NCI-H128 (cell line): ENCODE results near the gene CCT4.
"Not testable (repeated sequence)": the region's sequence is repeated elsewhere in the genome, so short reads cannot be mapped to it uniquely, and the experiment has no call there.

Experiments
- DNase-seq: peaks from one replicate; lab custom pipeline; 2025; ENCODE audit not compliant: unreplicated experiment; lab: John Stamatoyannopoulos, UW

The CCT4 gene, protein sequence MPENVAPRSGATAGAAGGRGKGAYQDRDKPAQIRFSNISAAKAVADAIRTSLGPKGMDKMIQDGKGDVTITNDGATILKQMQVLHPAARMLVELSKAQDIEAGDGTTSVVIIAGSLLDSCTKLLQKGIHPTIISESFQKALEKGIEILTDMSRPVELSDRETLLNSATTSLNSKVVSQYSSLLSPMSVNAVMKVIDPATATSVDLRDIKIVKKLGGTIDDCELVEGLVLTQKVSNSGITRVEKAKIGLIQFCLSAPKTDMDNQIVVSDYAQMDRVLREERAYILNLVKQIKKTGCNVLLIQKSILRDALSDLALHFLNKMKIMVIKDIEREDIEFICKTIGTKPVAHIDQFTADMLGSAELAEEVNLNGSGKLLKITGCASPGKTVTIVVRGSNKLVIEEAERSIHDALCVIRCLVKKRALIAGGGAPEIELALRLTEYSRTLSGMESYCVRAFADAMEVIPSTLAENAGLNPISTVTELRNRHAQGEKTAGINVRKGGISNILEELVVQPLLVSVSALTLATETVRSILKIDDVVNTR

DNA sequence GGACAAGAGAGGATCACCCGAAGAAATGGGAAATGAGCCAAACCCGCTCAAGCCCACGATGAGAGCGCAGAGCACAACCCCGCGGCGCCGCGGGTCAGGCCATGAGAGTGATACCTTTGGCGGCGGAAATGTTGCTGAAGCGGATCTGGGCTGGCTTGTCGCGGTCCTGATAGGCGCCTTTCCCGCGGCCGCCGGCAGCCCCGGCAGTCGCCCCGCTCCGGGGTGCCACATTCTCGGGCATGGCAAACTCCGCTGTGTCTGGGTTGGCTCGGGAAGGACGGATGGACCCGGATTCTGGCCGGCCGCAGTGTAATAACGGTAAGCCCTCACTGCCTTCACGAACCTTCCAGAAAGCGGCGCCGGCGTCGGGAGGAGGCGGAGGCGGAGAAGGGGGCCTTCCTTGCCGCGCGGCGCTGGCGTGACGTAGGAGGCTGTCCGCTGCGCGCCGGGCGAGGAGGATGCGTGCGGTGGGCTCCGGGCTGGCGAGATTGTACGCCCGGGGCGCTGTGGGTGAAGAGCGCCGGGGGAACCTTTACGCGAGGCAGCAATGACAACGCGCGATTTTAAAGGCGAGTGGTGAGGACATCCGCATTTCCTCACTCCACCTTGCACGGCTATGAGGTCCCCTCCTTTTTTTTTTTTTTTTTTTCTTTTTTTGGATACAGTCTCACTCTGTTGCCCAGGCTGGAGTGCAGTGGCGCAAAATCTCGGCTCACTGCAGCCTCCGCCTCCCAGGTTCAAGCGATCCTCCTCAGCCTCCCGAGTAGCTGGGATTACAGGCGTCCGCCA lies at the start of gene CCT4:
CCT4 (minus strand) TSS at position 390 of the 789 bp plus-strand sequence; CDS start at position 241, 149 bp downstream.
- peak; percentile 54 for DNase-seq

DNA sequence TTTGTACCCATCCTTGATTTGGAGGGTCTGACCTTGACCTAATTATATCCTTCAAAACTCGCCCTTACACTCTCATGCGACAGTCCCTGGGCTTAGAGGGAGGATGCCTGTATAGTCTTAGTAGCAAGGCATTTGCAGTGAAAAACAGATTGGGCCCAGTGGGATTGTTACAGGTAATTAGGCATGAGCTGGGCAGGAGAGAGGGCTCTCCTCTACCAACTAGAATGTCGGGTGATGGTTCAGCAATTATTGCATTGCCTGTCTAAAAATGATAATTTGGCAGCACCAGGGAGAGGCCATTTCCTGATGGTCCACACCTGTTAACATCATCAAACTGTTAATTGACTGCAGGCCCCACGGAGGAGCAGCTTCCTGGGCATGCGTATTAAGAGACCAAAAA lies 49.4 kb upstream of the CCT4 start:
- DNase-seq = no peak

DNA sequence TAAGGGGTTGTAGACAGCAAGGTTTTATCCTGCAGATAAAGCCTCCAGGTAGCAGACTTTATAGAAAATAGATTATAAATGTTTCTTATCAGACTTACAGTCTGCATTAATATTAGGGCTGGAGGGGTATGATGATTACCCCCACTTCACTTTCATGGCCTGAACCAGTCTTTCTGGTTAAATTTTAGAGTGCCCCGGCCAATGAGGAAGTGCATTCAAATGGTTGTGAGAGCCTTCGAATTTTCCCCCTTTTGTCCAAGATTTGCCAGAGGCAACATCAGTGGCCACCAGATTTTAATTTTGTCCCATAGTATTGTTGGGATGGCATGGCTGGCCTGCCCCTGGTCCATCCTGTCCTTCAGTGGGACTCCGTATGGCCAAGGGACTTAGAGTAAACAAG lies 48.6 kb upstream of the CCT4 start:
- DNase-seq = no peak

DNA sequence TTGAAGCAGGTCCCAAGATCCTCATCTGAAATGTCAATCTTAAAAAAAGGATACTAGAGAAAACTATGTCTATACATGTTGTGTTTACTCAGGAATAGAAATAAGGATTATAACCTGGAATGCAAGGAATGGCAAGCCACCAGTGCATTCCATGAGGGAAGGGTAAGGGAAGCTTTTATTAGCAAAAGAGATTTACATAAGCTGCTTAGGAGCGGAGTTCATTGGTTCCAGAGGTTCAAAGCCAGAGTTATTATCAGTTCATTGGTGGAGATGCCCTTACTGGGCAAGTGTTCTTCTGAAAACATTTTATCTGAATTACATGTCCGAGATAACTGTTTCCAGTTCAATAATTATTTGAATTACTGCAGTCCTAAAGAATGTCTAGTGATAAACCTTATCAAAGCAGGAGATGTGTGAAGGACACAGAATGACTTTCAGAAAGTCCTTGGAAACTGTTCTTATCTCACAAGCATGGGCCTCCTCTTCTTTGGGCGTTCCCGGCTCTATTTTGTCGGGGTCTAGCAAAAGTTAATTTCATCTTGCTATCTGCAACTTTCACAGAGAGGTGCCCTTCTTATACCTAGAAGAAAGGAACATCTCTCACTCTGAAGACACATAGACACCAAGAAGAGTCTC lies 40.5 kb upstream of the CCT4 start:
- no peak for DNase-seq

DNA sequence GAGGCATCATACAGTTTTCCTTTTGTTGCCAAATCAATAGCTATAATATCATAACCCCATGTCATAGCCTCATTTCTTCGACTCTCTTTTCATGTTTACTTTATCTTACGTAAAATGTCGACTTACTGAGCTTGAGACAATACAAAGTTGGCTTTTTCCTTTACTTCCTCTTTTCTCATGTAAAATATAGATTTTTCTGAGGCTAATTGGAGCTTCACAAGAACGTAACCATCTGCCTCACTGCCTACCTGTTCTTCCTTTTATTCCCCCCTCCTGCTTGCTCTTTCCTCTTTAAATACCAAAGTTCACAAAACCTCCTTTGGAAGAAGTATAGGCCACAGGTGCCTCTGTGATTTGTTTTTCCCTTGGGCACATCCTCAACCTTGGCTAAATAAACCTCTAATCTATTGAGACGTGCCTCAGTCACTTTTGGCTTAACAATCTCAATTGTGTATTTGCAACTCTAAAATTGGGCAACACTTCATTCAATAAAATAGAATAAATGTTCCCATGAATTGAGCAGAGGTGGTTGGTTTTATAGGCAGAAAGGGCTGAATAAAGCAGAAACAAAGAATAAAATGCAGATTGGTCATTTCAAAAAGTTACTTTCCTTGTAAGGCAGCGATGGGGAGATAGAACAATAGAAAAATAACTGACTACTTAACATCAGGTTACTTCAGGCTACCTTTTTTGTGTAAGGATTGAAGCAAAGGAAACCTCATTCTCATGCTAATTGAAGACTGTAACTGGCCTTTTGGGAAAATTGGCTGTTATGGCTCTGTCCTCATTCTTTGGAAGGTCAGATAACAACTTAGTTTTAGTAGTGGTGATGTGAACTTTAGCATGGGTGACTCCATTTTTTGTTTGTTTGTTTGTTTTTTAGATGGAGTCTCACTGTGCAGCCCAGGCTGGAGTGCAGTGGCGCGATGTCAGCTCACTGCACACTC lies 38.3 kb upstream of the CCT4 start:
- DNase-seq = no peak

DNA sequence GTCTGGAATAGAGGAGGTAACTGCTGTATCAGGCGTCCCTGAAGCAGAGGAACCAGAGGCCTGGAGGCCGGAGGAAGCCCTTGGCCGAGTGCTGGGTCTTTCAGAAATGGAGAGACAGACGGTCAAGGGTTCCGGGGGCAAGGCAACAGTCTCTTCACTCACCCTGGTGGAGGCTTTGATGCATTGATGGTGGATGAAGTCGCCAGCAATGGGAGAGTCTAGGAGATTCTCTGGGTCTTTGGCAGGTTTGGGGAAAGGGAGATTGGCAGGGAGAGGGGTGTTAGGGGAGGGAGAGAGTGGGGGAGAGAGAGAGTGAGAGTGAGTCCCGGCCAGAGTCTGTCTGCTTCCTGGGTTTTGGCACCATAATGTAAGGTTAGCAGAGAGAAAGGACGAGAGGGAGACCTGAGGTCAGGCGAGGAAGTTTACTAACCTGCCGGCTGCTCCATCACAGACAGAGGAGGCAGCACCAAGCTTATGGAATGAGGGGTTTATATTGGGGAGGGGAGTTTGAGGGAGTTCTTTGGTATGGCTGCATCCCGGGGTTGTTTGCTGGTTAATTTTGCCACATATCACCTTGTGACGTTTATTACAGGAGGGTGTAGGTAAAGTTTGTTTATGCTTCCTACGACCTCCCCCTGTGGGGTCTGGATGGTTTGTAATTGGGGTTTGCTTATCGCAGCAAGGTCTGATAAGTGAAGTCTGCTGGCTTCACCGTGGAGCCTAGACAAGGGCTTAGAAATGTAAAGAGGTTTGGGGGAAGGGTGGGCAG lies 36.6 kb upstream of the CCT4 start:
- DNase-seq = no peak

DNA sequence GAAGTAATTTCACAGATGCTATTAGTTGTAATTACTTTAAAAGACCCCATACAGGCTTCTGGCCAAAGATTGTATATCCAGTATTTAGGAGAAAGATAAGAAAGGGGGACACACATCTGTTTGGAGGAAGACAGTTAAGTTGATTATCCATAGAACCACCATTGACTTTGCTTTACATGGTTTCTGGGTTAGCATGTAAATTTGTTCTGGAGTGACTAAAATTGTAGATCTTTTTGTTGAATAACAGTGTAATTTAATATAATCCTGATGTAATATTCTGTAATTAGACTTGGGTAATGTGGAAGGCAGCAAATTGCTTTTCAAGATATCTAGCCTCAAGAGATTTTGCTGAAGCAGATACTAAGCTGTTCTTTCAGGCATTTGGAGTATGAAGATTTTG lies 34.3 kb upstream of the CCT4 start:
- DNase-seq = no peak

DNA sequence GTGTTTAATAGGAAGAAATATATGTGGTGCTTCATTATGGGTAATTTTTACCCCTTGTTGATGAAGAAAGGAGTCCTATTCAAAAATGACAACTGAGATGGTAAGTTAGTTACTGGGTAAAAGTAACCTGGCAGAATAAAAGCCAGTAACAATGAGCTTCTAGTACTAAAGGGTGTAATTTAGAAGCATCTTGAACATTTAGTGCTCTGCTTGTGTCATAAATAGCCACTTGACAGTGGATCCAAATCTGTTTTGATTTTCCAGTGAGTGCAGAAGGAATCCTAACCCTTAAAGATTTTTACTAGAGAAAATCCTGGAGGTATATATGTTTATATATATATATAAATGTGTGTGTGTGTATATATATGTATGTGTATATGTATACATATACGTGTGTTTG lies 32.1 kb upstream of the CCT4 start:
- no peak for DNase-seq

DNA sequence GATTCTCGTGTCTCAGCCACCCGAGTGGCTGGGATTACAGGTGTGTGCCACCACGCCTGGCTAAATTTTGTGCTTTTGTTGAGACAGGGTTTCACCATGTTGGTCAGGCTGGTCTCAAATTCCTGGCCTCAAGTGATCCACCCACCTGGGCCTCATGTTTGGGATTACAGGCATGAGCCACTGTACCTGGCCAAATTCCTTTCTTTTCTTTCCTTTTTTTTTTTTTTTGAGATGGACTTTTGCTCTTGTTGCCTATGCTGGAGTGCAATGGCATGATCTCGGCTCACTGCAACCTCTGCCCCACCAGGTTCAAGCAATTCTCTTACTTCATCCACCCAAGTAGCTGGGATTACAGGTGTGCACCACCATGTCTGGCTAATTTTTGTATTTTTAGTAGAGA lies 26.3 kb upstream of the CCT4 start:
- DNase-seq = not testable (repeated sequence)

DNA sequence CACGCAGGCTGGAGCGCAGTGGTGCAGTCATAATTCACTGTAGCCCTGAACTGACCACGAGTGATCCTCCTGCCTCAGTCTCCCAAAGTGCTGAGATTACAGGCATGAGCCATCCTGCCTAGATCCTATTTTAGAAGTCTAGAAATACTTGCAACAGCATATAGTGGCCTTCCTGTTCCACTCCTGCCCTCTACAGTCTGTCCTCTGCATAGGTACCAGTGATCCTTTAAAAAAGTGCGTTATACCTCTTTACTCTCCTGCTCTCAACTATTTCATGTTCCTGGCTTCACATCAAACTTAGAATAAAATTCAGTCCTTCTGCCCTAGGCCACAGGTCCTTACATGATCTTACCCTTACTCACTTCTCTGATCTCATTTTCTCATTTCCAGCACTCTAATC lies 23.1 kb upstream of the CCT4 start:
- no peak for DNase-seq

DNA sequence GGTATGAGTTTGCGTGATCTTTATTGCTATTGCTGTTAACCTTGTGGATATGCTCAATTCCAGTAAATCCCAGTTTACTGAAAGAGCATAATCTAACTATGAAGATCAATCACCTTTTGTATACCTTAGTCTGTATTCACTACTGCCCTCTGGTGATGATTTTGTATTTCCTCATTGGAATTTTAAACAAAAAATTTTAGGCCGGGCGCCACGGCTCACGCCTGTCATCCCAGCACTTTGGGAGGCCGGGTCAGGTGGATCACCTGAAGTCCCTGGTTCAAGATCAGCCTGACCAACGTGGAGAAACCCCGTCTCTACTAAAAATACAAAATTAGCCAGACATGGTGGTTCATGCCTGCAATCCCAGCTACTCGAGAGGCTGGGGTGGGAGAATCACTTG lies 22.1 kb upstream of the CCT4 start:
- DNase-seq = no peak

DNA sequence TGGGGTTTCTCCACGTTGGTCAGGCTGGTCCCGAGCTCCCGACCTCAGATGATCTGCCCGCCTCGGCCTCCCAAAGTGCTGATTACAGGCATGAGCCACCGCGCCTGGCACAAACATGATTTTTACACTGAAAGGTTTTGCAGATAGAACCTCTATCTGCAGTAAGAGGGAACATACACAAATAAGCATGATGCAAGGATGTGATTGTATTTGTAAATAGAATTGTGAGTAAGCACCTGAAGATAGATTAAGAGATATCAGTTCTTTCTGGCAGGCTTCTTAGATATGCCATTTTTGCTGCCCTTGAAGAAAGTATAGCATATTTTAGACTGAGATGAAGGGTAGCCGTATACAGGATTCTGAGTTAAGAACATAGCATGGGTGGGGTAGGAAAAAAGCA lies 20.7 kb upstream of the CCT4 start:
- no peak for DNase-seq

DNA sequence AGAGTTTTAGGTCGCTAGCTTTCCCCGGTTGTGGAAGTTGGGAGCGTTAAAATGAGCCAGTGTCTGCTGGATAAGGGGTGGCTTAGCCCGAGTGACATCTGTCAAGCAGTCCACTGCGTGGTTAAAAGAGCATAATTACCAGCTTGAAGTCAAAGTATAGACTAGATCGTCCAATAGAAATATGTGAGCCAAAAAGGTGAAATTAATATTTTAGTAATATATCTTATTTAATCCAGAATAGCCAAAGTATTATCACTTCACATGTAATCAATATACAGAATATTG lies 17.7 kb upstream of the CCT4 start:
- DNase-seq = no peak

DNA sequence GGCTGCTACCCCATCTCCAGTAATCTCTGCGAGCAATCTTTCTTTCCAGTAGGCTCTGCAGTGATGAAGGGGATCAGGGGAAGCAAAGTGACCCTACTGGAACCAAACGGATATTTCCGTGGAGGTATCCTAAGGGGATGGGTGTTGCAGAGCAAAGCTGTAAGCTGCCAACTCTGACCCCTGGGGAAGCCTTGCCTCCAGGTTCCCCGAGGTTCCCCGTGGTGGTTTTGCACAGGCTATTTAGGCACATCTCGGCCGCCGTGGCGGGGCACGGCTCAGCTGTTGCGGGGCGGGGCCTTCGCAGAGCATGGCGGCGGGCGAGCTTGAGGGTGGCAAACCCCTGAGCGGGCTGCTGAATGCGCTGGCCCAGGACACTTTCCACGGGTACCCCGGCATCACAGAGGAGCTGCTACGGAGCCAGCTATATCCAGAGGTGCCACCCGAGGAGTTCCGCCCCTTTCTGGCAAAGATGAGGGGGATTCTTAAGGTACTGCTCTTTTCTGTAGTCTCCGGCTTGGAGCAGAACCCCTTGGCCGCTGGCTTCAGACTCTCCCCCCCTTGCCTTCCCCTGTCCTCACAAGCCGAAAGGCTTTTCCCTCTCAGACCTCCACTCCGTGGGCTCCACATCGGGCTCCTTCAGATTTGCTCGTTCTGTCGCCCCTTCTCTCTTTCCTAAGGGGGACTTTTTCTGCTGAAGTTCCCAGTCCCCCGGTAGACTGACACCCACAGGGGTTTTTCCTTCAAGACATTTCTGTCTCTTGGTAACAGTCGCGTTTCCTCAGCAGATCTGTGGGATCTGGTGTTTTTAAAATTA lies 17.1 kb upstream of the CCT4 start, which contains the start of gene COMMD1:
COMMD1 (plus strand) TSS at position 303 of the 814 bp plus-strand sequence; CDS start at position 308, 5 bp downstream.
- DNase-seq = peak; percentile 30

DNA sequence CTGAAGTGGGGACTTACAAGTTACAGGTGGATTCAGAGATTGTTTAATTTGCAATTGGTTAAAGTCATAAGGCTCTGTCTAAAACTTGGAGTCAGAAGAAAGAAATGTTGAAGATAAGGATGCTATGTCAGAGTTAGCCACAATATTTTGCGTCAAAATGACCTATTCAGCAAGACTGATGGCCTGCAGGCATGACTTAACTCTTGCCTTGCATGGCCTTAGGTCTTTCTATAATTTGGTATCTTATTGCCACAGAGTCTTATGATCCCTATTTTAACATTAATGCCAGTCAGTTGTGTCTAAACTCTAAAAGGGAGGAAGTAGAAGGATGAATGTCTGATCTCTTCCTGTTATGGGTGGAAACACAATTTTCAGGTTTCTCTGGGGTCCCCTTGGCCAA lies 11.8 kb upstream of the CCT4 start:
- no peak for DNase-seq

DNA sequence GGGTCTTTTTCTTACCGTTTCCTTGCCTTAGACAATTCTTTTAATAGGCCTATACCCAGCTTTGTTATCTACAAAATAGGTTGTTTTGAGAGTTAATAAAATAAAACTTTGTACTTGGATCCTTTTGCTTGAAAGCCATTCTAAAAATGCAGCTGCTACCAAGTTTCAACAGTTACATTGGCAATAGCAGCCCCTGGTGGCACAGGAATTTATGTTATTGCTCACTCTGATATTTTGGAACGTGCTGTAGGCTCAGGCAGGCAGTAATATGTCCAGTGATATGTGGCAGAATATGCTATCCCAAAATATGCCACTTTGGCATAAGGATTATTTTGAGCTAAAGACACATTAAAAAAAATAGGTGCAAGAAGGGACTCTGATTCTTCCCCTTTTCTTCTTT lies 10.4 kb upstream of the CCT4 start:
- DNase-seq = no peak

DNA sequence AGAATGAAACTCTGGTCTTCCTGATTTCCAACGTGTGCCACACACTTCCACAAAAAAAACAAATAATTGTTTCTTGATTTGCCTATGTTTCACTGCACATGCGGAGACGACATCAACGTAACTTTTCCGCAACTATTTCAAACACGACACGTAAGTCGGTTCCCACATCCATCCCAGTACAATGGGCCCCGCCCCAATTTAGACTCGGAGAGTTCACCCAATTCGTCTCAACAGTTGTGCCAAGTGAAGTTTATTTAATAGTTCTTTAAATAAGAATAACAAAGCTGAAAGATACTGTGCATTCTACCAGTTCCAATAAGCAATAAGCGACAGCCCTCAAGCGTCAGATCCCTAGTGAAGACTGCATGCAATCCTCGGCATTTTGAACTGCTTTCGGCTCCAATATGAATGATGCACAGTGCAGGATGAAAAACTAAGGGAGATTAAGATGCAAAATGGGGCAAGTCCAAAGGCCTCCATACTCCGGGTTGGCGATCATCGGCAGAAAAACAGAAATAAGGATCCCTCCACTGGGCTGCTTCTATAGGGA lies 664 bp downstream of the CCT4 start:
- no peak for DNase-seq

DNA sequence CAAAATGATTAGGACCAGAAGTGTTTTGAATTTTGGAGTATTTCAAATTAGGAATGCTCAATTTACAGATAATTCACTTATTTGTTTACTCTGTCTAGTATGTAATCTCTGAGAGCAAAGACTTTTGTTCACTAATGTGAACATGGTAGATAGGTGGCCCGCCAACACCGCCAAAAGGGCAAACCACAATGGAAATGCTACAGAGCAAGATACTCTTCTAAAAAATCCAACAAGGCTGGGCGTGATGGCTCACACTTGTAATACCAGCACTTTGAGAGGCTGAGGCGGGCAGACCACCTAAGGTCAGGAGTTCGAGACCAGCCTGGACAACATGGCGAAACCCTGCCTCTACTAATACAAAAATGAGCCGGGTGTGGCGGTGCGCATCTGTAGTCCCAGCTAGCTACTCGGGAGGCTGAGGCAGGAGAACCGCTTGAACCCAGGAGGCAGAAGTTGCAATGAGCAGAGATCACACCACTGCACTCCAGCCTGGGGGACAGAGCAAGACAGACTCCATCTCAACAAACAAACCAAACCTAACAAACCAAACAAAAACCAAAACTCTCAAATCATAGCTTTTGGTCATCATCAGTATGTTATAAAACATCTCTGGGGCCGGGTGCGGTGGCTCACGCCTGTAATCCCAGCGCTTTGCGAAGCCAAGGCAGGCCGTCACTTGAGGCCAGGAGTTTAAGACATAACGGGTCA lies 2.4 kb downstream of the CCT4 start:
- DNase-seq = no peak
